Astrocyte (in vitro differentiated cells and primary cell): Measurements from ENCODE around the gene BTBD2. TPM values are rescaled to one million over a fixed set of nuclear protein-coding genes. Genes with fewer than 3 reads are reported as not detected.
A peak's percentile ranks its signal among the peaks of the same experiment; 100 is the strongest.

Experiments
- DNase-seq: peaks from one replicate; pipeline ENCODE4 v3.0.0-alpha.2; 2010; ENCODE audit warnings: low read depth
- FAIRE-seq: peaks from 2 replicates; lab custom pipeline; 2011; peaks lifted over from hg19 to GRCh38; lab: Jason Lieb, UNC
- H2AFZ ChIP-seq: 2 replicates; pipeline ENCODE4 v1.6.0; 2012; ENCODE audit warnings: low read depth, low read length, inconsistent platforms
- H3K27ac ChIP-seq: 2 replicates; pipeline ENCODE4 v1.5.1; 2011; ENCODE audit warnings: low read depth, low read length, inconsistent platforms
- H3K27me3 ChIP-seq: 2 replicates; pipeline ENCODE4 v1.6.0; 2011; ENCODE audit warnings: low read length, inconsistent platforms; ENCODE audit not compliant: insufficient read depth
- H3K36me3 ChIP-seq: 2 replicates; pipeline ENCODE4 v1.5.1; 2011; ENCODE audit warnings: low read length, inconsistent platforms; ENCODE audit not compliant: insufficient read depth
- H3K4me1 ChIP-seq: 2 replicates; pipeline ENCODE4 v1.5.1; 2011; ENCODE audit warnings: low read length, inconsistent platforms; ENCODE audit not compliant: insufficient read depth
- H3K4me2 ChIP-seq: 2 replicates; pipeline ENCODE4 v1.6.0; 2012; ENCODE audit warnings: low read length, inconsistent platforms
- H3K4me3 ChIP-seq: 2 replicates; pipeline ENCODE4 v1.5.1; 2011; ENCODE audit warnings: low read depth, mild to moderate bottlenecking, low read length, inconsistent platforms; ENCODE audit not compliant: insufficient read depth
- H3K79me2 ChIP-seq: 2 replicates; pipeline ENCODE4 v1.6.0; 2012; ENCODE audit warnings: mild to moderate bottlenecking, low read length, inconsistent platforms; ENCODE audit not compliant: insufficient read depth
- H3K9ac ChIP-seq: 2 replicates; pipeline ENCODE4 v1.6.0; 2012; ENCODE audit warnings: mild to moderate bottlenecking, low read length, inconsistent platforms
- H3K9me3 ChIP-seq: 2 replicates; pipeline ENCODE4 v1.5.1; 2012; ENCODE audit warnings: low read depth, mild to moderate bottlenecking, low read length, inconsistent platforms; ENCODE audit not compliant: insufficient read depth
- H4K20me1 ChIP-seq: 2 replicates; pipeline ENCODE4 v1.6.0; 2012; ENCODE audit warnings: low read length, inconsistent platforms; ENCODE audit not compliant: insufficient read depth
- H3K27ac Mint-ChIP-seq: one replicate; pipeline ENCODE4 v1.8.0; 2021; ENCODE audit warnings: mild to moderate bottlenecking, mixed read lengths; ENCODE audit not compliant: unreplicated experiment
- H3K27me3 Mint-ChIP-seq: one replicate; pipeline ENCODE4 v1.8.0; 2021; ENCODE audit warnings: low read depth, mixed read lengths; ENCODE audit not compliant: unreplicated experiment
- H3K36me3 Mint-ChIP-seq: one replicate; pipeline ENCODE4 v1.8.0; 2021; ENCODE audit warnings: low read depth, mixed read lengths; ENCODE audit not compliant: unreplicated experiment
- H3K4me1 Mint-ChIP-seq: one replicate; pipeline ENCODE4 v1.8.0; 2021; ENCODE audit warnings: low read depth, mixed read lengths; ENCODE audit not compliant: unreplicated experiment
- H3K4me3 Mint-ChIP-seq: one replicate; pipeline ENCODE4 v1.8.0; 2021; ENCODE audit warnings: mild to moderate bottlenecking, moderate library complexity, mixed read lengths; ENCODE audit not compliant: unreplicated experiment
- H3K9me3 Mint-ChIP-seq: one replicate; pipeline ENCODE4 v1.8.0; 2021; ENCODE audit warnings: mild to moderate bottlenecking, mixed read lengths; ENCODE audit not compliant: unreplicated experiment
- EZH2 ChIP-seq: IDR thresholded peaks from 2 replicates; pipeline ENCODE4 v1.6.1; 2012; ENCODE audit warnings: mild to moderate bottlenecking, low read length, inconsistent platforms; ENCODE audit not compliant: insufficient read depth
- total RNA-seq: library from RNA; stranded (reverse); gene quantifications from 2 replicates; pipeline ENCODE4 v1.2.1, GENCODE V29; 2021
- TF ChIP-seq, protein P1 (sequence below): IDR thresholded peaks from 2 replicates; pipeline ENCODE4 v1.5.1; 2011; ENCODE audit warnings: low read depth, mild to moderate bottlenecking, inconsistent platforms, low read length, moderate library complexity; ENCODE audit not compliant: insufficient read depth

The BTBD2 gene
- total RNA-seq, 1 donor from 2014 or later, result 53.7 TPM

GRCh38 chr19:2057484-2058469 lies 42.3 kb upstream of the BTBD2 start:
- FAIRE-seq (no peak), DNase-seq (no peak)
- no peaks in the 10 kb centered on the region for H3K27me3 Mint-ChIP-seq
- peak overlapping the region; percentile 47 for H3K27ac Mint-ChIP-seq
- Histone ChIP-seq H3K36me3 (no peaks in the 10 kb centered on the region), H3K9me3 (no peaks in the 10 kb centered on the region), H3K79me2 (no peaks in the 10 kb centered on the region), H3K27ac (no peak overlapping the region), H4K20me1 (no peaks in the 10 kb centered on the region), H3K4me2 (no peak overlapping the region), H3K9ac (no peak overlapping the region), H2AFZ (no peak overlapping the region), H3K4me3 (no peak overlapping the region), H3K27me3 (no peaks in the 10 kb centered on the region), H3K4me1 (peaks cover 37% of the 10 kb centered on the region)
- no peaks in the 10 kb centered on the region for H3K36me3 Mint-ChIP-seq
- no peaks in the 10 kb centered on the region for H3K9me3 Mint-ChIP-seq
- TF ChIP-seq, protein P1, sequence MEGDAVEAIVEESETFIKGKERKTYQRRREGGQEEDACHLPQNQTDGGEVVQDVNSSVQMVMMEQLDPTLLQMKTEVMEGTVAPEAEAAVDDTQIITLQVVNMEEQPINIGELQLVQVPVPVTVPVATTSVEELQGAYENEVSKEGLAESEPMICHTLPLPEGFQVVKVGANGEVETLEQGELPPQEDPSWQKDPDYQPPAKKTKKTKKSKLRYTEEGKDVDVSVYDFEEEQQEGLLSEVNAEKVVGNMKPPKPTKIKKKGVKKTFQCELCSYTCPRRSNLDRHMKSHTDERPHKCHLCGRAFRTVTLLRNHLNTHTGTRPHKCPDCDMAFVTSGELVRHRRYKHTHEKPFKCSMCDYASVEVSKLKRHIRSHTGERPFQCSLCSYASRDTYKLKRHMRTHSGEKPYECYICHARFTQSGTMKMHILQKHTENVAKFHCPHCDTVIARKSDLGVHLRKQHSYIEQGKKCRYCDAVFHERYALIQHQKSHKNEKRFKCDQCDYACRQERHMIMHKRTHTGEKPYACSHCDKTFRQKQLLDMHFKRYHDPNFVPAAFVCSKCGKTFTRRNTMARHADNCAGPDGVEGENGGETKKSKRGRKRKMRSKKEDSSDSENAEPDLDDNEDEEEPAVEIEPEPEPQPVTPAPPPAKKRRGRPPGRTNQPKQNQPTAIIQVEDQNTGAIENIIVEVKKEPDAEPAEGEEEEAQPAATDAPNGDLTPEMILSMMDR, result no peak
- no peak for TF ChIP-seq EZH2
- H3K4me1 Mint-ChIP-seq, result peaks cover 15% of the 10 kb centered on the region
- H3K4me3 Mint-ChIP-seq, result no peak overlapping the region

GRCh38 chr19:2056837-2057192 lies 41.3 kb upstream of the BTBD2 start:
- H3K9me3 ChIP-seq, result no peaks in the 10 kb centered on the region
- Mint-ChIP-seq H3K9me3 (no peaks in the 10 kb centered on the region), H3K27me3 (no peaks in the 10 kb centered on the region), H3K4me3 (no peak overlapping the region), H3K36me3 (no peaks in the 10 kb centered on the region), H3K27ac (no peak overlapping the region), H3K4me1 (peaks cover 10% of the 10 kb centered on the region)
- no peaks in the 10 kb centered on the region for H3K79me2 ChIP-seq
- H4K20me1 ChIP-seq, result no peaks in the 10 kb centered on the region
- H3K27ac ChIP-seq, result no peak overlapping the region
- H3K27me3 ChIP-seq, result no peaks in the 10 kb centered on the region
- FAIRE-seq (no peak), DNase-seq (no peak)
- H3K4me1 ChIP-seq, result peaks cover 30% of the 10 kb centered on the region
- no peak overlapping the region for H3K4me3 ChIP-seq
- TF ChIP-seq, protein P1, result no peak
- no peak for TF ChIP-seq EZH2
- H3K9ac ChIP-seq, result no peak overlapping the region
- H3K4me2 ChIP-seq, result no peak overlapping the region
- no peaks in the 10 kb centered on the region for H3K36me3 ChIP-seq
- H2AFZ ChIP-seq, result no peak overlapping the region
